IPS-18a (cell line): ENCODE results near the gene GLYATL2.

Experiments used
- H3K27ac ChIP-seq: one replicate; pipeline ENCODE4 v1.5.1; 2013; ENCODE audit warnings: low read length
- H3K27me3 ChIP-seq: one replicate; pipeline ENCODE4 v1.6.1; 2013; ENCODE audit warnings: mild to moderate bottlenecking, low read length; ENCODE audit not compliant: control insufficient read depth, insufficient read depth
- H3K36me3 ChIP-seq: one replicate; pipeline ENCODE4 v1.6.1; 2013; ENCODE audit warnings: low read depth, low read length; ENCODE audit not compliant: control insufficient read depth
- H3K4me1 ChIP-seq: one replicate; pipeline ENCODE4 v1.6.1; 2013; ENCODE audit warnings: low read depth, low read length; ENCODE audit not compliant: control insufficient read depth
- H3K4me3 ChIP-seq: one replicate; pipeline ENCODE4 v1.5.1; 2013; ENCODE audit warnings: low read length
- H3K9ac ChIP-seq: one replicate; pipeline ENCODE4 v1.6.1; 2013; ENCODE audit warnings: mild to moderate bottlenecking, low read length, moderate library complexity
- H3K9me3 ChIP-seq: one replicate; pipeline ENCODE4 v1.6.1; 2013; ENCODE audit warnings: low read depth, low read length; ENCODE audit not compliant: control insufficient read depth

GLYATL2 gene

GRCh38 chr11:58796333-58796732, 48.2 kb downstream of the GLYATL2 start:
- H3K27ac ChIP-seq, result no peak overlapping the region

GRCh38 chr11:58788355-58789023, 56.0 kb downstream of the GLYATL2 start:
- Histone ChIP-seq H3K27me3 (no peaks in the 10 kb centered on the region), H3K36me3 (no peaks in the 10 kb centered on the region), H3K4me1 (no peaks in the 10 kb centered on the region), H3K27ac (no peak overlapping the region), H3K4me3 (no peak overlapping the region), H3K9ac (no peak overlapping the region), H3K9me3 (peaks cover 18% of the 10 kb centered on the region)

More at GRCh38 chr11:58796333-58796732, 48.2 kb downstream of the GLYATL2 start:
- Histone ChIP-seq H3K9ac (no peak overlapping the region), H3K27me3 (no peaks in the 10 kb centered on the region), H3K4me3 (no peak overlapping the region), H3K4me1 (no peaks in the 10 kb centered on the region), H3K36me3 (no peaks in the 10 kb centered on the region), H3K9me3 (peaks cover 32% of the 10 kb centered on the region)

GRCh38 chr11:58787903-58788302, 56.6 kb downstream of the GLYATL2 start:
- no peak overlapping the region for H3K27ac ChIP-seq
- H3K27me3 ChIP-seq, result no peaks in the 10 kb centered on the region
- H3K4me1 ChIP-seq, result no peaks in the 10 kb centered on the region
- H3K9me3 ChIP-seq, result peaks cover 13% of the 10 kb centered on the region
- no peak overlapping the region for H3K4me3 ChIP-seq
- H3K9ac ChIP-seq, result no peak overlapping the region
- no peaks in the 10 kb centered on the region for H3K36me3 ChIP-seq

- H3K36me3 ChIP-seq, result no peaks in the 10 kb centered on the region
- H3K9ac ChIP-seq, result no peak overlapping the region
- H3K9me3 ChIP-seq, result peaks cover 12% of the 10 kb centered on the region
- H3K4me1 ChIP-seq, result no peaks in the 10 kb centered on the region
- no peaks in the 10 kb centered on the region for H3K27me3 ChIP-seq
- H3K27ac ChIP-seq, result no peak overlapping the region
- no peak overlapping the region for H3K4me3 ChIP-seq
Observed at GRCh38 chr11:58786693-58787092, 57.8 kb downstream of the GLYATL2 start.

GRCh38 chr11:58784995-58785394, 59.5 kb downstream of the GLYATL2 start:
- no peaks in the 10 kb centered on the region for H3K36me3 ChIP-seq
- H3K4me1 ChIP-seq, result no peaks in the 10 kb centered on the region
- peaks cover 22% of the 10 kb centered on the region for H3K9me3 ChIP-seq
- no peak overlapping the region for H3K27ac ChIP-seq
- H3K4me3 ChIP-seq, result no peak overlapping the region
- no peaks in the 10 kb centered on the region for H3K27me3 ChIP-seq
- H3K9ac ChIP-seq, result no peak overlapping the region
